ENCODE results near the gene POLE. TPM values are rescaled to one million over a fixed set of nuclear protein-coding genes. Genes with fewer than 3 reads are reported as not detected.

POLE gene
- total and polyA plus RNA-seq, 4 donors: 7.6 to 39.2 (median 19.7) TPM

GRCh38 chr12:132585177-132585576 lies 102.0 kb downstream of the POLE start:
- 79% methylated on average over 24 of the region's 24 CpGs for WGBS
- Histone ChIP-seq H3K4me1 (ENCODE audit: control insufficient read depth in 4 of 4, insufficient read depth in 4 of 4, low read length in 3 of 4) (peaks cover 0 to 3% (median 0%) of the 10 kb centered on the region in 4 donors), H3K9ac (ENCODE audit: low read depth in 1 of 2, low read length in 2 of 2) (no peak overlapping the region), H3K27ac (ENCODE audit: low read depth in 1 of 2, low read length in 2 of 2) (no peak overlapping the region), H3K36me3 (ENCODE audit: control insufficient read depth in 4 of 4, insufficient read depth in 3 of 4, low read depth in 1 of 4, low read length in 3 of 4) (peaks cover 0 to 12% (median 2%) of the 10 kb centered on the region in 4 donors), H3K4me3 (ENCODE audit: low read depth in 1 of 3, low read length in 3 of 3) (no peak overlapping the region), H3K27me3 (ENCODE audit: control insufficient read depth in 4 of 4, insufficient read depth in 4 of 4, low read length in 3 of 4) (no peaks in the 10 kb centered on the region), H3K9me3 (ENCODE audit: control insufficient read depth in 4 of 4, low read length in 3 of 4) (no peaks in the 10 kb centered on the region)
- no peak for DNase-seq (ENCODE audit: low spot score)
- TF ChIP-seq TAF1 (conservative IDR thresholded peaks at IDR 0.05) (no peak), ATF3 (IDR thresholded peaks at IDR 0.05) (no peak), JUND (IDR thresholded peaks at IDR 0.05) (no peak), GABPA (IDR thresholded peaks at IDR 0.05 in 1 of 2, conservative IDR thresholded peaks at IDR 0.05 in 1 of 2) (no peak), REST (IDR thresholded peaks at IDR 0.05) (no peak), NR2F2 (IDR thresholded peaks at IDR 0.05) (no peak), SP1 (IDR thresholded peaks at IDR 0.05) (no peak), HNF4A (conservative IDR thresholded peaks at IDR 0.05) (no peak), EGR1 (IDR thresholded peaks at IDR 0.05; ENCODE audit: low read depth in 2 of 2) (no peak), YY1 (IDR thresholded peaks at IDR 0.05) (no peak), FOXA2 (IDR thresholded peaks at IDR 0.05) (no peak)
- TF ChIP-seq, protein P1, sequence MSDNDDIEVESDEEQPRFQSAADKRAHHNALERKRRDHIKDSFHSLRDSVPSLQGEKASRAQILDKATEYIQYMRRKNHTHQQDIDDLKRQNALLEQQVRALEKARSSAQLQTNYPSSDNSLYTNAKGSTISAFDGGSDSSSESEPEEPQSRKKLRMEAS (IDR thresholded peaks at IDR 0.05): no peak

- Histone ChIP-seq H3K9ac (ENCODE audit: low read depth in 1 of 2, low read length in 2 of 2) (no peak overlapping the region), H3K4me3 (ENCODE audit: low read depth in 1 of 3, low read length in 3 of 3) (no peak overlapping the region), H3K27ac (ENCODE audit: low read depth in 1 of 2, low read length in 2 of 2) (no peak overlapping the region), H3K27me3 (ENCODE audit: control insufficient read depth in 4 of 4, insufficient read depth in 4 of 4, low read length in 3 of 4) (no peaks in the 10 kb centered on the region), H3K4me1 (ENCODE audit: control insufficient read depth in 4 of 4, insufficient read depth in 4 of 4, low read length in 3 of 4) (peaks cover 0 to 3% (median 0%) of the 10 kb centered on the region in 4 donors), H3K36me3 (ENCODE audit: control insufficient read depth in 4 of 4, insufficient read depth in 3 of 4, low read depth in 1 of 4, low read length in 3 of 4) (peaks cover 0 to 15% (median 4%) of the 10 kb centered on the region in 4 donors), H3K9me3 (ENCODE audit: control insufficient read depth in 4 of 4, low read length in 3 of 4) (no peaks in the 10 kb centered on the region)
- WGBS: 89% methylated on average over 14 of the region's 14 CpGs
- TF ChIP-seq NR2F2 (IDR thresholded peaks at IDR 0.05): no peak
- TF ChIP-seq RXRA (IDR thresholded peaks at IDR 0.05): no peak
- no peak for TF ChIP-seq ZBTB33 (IDR thresholded peaks at IDR 0.05)
- TF ChIP-seq SP1 (IDR thresholded peaks at IDR 0.05): no peak
- no peak for TF ChIP-seq HNF4G (IDR thresholded peaks at IDR 0.05)
- no peak for TF ChIP-seq FOXA2 (IDR thresholded peaks at IDR 0.05)
- TF ChIP-seq, protein P1 (IDR thresholded peaks at IDR 0.05): no peak
- no peak for TF ChIP-seq GABPA (IDR thresholded peaks at IDR 0.05 in 1 of 2, conservative IDR thresholded peaks at IDR 0.05 in 1 of 2)
- no peak for TF ChIP-seq EGR1 (IDR thresholded peaks at IDR 0.05; ENCODE audit: low read depth in 2 of 2)
- no peak for TF ChIP-seq YY1 (IDR thresholded peaks at IDR 0.05)
- no peak for TF ChIP-seq TAF1 (conservative IDR thresholded peaks at IDR 0.05)
- no peak for TF ChIP-seq RAD21 (IDR thresholded peaks at IDR 0.05)
- DNase-seq (ENCODE audit: low spot score): no peak
Observed at GRCh38 chr12:132584429-132584828, 102.7 kb downstream of the POLE start.
